GM12875 (cell line): ENCODE measurements around the gene TMEM198.

Experiments
- H3K4me3 ChIP-seq: one replicate; pipeline ENCODE4 v1.5.1; 2011; ENCODE audit warnings: low read depth, low read length, control low read depth
- CTCF ChIP-seq: IDR thresholded peaks from 2 replicates; pipeline ENCODE4 v1.5.1; 2011; ENCODE audit warnings: low read depth, mild to moderate bottlenecking, control low read depth, inconsistent platforms, low read length, moderate library complexity, borderline replicate concordance; ENCODE audit not compliant: insufficient read depth

Gene TMEM198

GRCh38 chr2:219560037-219560892, 16.4 kb downstream of the TMEM198 start:
- peak; percentile 82 for TF ChIP-seq CTCF
- no peak overlapping the region for H3K4me3 ChIP-seq

- TF ChIP-seq CTCF: no peak
- no peak overlapping the region for H3K4me3 ChIP-seq
These were observed 17.0 kb downstream of the TMEM198 start for GRCh38 chr2:219560893-219561178.

- TF ChIP-seq CTCF: no peak
- H3K4me3 ChIP-seq: no peak overlapping the region
These were observed 17.6 kb downstream of the TMEM198 start for GRCh38 chr2:219561179-219562048.

DNA sequence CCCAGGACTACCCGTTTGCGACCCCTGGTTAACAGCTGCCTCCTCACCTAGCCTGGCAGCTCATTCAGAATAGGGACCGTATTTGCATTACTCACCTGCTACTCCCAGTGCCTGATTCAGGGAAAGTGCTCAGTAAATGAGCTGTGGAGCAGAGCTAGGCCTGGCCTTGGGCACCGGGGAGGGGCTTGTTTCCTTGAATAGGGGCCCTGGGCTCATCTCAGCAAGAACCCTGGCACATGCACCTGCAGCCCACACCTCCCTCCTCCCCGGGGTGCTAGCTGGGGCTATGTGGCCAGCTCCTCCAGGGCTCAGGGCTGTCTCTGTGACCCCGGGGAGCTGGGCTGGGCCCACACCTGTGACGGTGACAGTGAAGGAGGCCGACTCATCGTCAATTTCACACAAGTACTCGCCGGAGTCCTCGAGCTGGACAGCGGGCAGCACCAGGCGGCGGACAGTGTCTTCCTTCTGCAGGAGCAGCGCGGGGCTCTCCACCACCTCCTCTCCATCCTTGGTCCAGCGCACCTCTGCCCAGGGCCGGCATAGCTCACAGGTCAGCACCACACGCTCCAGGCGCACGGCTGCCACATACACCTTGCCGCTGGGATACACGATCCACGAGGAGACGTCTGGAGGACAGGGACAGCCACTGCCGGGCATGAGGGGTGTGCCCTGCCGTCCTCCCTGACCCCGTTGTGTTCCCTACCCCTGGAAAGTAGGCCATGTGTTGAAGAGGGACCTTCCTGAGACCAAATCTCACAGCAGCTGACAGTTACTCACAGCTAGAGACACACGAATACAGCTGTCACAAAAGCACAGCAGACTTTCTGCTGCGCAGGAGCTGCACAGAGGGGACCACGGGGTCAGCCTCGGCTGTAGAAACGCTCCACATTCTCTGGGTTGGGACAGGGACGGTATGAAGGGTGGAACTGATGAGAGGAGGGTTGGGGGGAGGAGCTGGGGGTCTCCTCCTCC, 18.5 kb downstream of the TMEM198 start:
- no peak overlapping the region for H3K4me3 ChIP-seq
- no peak for TF ChIP-seq CTCF

- TF ChIP-seq CTCF: no peak
- no peak overlapping the region for H3K4me3 ChIP-seq
These were observed 19.6 kb downstream of the TMEM198 start for GRCh38 chr2:219563271-219563928.
